Retina (tissue), 1 donor: ENCODE results near the gene MMAB.
A peak's percentile ranks its signal among the peaks of the same experiment; 100 is the strongest.

Experiments
- DNase-seq: peaks from one replicate; pipeline ENCODE4 v3.0.0-alpha.2; 2016

Gene MMAB

DNA sequence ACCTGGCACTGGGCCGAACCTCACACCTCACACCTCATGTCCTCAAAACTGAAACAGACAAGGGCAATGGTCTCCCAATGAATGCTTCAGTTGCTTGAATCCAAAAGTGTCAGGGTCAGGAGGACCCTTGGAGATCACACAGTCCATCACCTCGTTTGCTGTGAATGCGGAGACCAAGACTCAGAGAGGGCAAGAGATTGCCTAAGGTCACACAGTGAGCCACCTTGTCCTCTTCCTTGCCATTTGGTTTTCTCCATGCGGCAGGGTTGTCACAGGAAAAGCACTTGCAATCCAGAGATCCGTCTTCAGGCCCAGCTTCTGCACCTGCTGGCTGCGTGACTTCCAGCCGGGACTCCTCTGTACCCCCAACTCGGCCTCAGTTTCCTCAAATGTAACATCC is 28.3 kb upstream of the MMAB start:
- no peak for DNase-seq

DNA sequence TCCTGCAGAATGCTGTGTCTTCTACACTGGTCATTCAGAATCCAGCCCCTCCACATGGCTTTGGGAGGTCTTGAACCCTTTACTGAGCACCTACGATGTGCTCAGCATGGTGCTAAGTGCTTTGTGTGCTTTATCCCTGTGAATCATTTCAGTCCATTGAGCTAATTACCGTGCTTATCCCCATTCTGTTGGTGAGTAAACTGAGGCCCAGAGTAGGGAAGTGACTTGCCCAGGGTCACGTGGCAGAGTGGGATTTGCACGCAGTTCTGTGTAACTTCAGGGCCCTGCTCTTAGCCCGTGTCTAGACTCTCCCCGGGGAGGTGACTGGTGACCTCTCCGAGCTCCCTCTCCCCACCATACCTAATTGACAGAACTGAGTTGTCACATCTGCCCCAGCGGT is 27.7 kb upstream of the MMAB start:
- DNase-seq, result no peak

DNA sequence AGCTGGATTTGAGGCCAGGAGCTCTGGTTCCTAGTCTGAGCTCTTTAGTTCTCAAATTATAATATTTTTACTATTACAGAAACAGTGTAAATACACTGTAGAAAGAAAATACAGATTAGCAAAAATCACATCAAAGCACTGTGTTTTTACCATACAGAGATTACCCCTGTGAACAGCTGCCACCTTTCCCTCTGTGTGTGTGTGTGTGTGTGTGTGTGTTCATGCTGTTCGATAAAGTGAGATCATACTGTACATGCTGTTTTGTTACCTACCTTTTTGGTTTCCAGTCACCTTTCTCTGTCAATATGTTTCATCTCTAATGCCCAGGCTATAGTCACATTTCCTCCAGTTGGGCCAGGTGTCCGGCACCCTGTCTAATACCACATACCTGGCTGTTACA is 27.2 kb upstream of the MMAB start:
- no peak for DNase-seq

DNA sequence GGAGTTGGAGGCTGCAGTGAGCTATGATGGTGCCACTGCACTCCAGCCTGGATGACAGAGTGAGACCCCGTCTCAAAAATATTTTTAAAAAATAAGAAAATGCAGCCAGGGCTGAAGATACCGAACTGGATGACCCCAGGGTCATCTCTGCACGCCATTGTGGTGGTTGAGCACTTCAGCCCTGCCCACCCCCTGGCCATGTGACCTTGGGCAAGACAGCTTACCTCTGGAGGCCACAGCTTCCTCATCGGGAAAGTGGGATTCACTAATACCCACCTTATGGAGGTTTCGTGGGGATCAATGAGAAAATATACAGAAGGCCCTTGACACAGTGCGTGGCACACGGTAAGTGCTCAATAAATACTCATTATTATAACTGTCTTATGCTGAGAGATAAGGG is 25.8 kb upstream of the MMAB start:
- no peak for DNase-seq

DNA sequence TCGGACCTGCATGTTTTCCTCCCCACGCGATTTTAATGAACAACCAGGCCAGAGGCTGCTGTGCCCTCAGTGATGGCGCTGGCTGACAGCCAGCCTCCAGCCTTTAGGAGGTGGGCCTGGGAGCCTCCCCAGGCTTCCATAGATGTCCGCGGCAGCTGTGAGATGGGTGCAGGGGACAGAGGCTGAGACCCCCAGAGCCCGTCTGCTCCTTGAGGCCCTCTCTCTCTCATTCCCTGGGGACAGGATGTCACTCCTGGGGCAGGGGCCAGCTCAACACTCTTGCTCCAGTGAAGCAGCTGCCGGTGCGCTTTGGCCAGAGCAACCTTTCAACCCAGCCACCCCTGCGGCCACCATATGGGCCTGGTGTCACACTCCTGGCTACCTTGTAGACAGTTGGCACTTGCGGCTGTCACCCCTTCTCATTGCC is 25.1 kb upstream of the MMAB start:
- no peak for DNase-seq

DNA sequence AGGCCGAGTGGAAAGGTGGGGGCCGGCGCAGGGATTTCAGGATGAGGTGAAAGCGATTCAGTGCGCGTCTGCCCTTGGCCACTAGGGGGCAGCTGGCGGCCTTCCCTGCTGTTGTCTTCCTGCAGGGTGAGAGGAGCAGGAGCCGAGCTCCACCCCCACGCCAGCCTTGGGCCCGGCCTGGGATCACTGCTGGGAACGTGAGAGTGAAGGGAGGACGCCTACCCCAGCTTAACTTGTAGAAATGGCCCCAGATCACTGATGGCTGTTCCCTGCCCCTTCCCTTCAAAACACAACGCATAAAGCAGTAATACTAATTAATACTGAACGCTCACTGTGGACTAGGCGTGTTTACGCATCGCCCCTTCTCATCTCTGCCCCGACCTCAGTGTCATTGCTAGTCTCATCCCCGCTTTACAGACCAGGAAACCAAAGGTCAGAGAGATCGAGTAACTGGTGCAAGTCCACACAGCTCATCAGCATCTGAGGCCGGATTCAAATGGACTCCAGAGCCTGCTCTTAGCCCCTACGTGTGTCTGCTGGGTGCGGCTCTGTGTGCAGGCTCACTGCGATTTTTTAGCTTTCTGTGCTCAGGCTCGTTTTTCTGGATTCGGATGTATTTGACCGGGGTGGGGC is 24.6 kb upstream of the MMAB start:
- DNase-seq, result peak; percentile 94

DNA sequence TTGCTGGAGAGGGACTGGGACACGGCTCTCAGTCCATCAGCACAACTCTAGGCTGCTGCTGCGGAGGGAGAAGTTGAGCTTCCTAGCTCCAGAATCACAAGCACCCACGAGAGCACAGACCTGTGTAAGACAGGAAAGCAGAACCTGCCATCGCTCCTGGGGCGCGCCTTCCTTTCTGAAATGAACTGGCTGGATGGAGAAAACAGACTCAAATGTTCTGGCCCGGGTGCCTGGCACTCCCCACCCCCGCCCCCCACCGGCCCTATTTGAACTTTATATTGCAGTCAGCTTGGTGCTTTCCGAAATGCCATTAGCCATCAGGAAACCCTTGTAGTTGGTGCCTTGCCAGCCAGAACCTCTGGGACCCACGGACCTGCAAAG is 24.1 kb upstream of the MMAB start:
- no peak for DNase-seq

DNA sequence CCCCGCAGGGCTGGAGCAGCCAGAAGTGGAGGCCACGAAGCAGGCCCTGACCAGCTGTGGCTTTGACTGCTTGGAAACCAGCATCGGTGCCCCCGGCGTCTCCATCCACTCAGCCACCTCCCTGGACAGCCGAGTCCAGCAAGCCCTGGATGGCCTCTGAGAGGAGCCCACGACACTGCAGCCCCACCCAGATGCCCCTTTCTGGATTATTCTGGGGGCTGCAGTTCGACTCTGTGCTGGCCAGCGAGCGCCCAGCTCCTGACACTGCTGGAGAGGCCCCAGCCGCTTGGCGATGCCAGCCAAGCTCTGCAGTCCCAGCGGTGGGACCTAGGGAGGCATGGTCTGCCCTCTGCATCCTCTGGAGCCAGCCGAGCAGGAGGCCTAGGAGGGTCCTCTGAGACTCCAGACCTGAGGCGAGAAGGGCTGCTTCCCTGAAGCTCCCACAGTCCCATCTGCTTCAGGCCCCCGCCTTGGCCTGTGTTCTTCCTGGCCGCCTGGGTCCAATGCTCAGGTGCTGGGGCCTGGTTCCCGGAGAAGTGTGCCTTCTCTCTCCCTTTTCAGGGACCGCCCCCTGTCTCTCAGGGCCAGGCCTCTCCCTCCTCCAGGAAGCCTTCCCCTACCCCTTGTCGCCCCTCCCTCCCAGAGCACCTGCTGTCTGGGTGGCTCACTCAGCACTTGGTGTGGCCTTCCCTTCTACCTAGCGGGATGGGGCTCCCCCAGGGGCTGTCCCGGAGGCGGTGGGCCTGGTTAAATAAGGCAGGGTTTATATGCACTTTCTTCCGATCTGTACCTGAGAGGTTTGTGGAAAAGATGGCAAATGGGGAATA is 23.3 kb upstream of the MMAB start:
- DNase-seq, result no peak

DNA sequence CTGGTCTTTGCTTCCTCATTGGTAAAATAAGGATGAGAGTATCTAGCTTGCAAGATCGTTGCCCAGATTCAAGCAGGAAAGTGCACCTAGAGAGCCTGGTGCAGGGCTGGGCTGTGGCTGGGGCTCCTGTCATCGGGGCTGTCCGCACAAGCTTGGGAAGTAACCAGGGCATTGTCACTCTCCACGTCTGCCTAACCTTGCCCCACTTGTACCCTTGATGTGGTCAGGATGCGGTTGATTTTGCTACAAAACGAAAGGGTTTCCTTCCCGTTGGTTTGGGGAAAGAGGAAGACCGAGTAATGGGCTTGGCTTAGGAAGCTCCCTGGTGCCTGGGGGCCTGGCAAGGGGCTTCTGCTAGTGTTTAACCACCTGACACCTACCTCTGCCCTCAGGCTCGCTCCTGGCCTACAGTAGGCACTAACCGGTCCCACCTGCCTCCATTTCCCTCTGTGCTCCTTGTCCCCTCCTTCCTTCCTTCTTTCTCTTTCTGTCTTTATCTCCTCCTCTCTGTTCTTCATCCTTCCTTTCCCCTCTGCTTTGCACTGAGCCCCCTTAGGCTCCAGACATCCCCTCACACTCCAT is 22.1 kb upstream of the MMAB start:
- no peak for DNase-seq

DNA sequence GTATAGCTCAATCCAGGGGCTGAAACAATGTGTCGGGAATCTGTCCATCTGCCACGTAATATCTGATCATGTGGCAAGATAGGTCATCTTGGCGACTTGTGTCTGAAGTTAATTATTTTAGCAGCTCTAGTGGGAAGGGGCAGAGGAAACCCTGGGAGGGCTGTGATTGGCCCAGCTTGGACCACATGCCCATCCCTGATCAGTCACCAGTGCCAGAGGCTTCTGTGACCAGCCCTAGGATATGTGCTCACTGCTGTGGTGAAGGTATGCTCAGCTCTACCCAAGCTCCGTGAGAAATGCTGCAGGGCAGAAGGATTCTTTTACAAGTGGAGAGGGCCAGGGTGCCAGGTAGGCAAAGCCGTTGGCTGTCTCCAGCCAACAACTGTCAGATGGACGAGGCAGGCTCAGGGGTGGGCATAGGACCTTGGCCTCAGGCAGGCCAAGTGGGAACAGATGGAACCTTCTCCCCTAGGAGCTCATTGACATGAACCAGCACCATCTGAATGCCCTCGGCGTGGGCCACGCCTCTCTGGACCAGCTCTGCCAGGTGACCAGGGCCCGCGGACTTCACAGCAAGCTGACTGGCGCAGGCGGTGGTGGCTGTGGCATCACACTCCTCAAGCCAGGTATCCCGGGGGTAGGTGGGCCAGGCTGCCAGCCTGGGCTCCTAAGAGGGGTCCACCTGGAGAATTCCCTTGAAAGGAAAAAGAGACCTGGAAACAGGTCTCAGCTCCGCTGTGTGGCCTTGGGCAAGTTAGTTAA is 21.4 kb upstream of the MMAB start:
- DNase-seq, result no peak

DNA sequence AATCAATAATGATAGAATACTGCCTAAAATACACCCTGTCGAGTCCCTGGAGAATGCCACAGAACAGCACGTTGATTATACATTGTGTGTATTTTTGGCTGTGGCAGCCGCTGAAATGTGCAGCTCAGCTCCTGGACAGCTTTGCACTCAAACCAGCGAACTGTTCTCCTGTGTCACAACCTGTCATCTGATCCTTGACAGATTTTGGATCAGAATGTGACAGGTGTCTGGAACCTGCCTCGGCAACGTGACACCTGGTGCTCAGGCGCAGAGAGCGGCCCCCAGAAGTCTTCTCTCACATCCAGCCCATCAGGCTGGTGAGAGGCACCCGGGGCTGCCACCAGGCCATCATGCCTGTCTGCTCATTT is 19.6 kb upstream of the MMAB start:
- no peak for DNase-seq

DNA sequence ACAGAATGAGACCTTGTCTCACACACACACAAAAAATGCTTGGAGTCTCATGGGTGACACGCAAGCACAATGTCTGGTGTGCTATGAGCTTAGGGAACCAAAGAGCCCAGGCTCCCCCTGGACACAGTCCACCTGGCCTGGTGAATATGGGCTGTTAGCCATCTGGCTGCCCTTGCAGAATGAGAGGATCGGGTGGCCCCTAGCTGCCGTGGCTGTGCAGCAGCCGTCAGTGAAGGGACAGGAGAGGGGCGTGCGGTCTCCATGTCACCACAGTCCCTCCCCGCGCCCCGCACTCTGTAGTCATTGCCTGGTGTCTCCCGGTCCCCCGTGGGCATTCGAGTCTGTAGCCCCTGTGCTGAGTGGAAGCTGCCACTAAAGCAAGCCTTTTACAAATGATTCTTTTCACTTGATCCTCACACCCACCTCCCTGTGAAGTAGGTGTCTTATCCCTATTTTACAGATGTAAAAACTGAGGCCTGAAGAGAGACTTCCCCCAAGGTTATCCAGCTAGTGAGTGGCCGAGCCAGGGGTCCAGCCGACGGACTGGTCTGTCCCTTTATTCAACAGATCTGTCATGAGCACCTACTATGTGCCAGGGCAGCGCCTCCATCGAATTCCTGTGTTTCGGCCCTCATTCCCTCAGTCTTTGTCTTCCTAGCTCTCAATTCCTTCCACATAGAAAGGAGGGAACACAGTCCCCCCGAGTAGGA is 19.0 kb upstream of the MMAB start:
- no peak for DNase-seq

DNA sequence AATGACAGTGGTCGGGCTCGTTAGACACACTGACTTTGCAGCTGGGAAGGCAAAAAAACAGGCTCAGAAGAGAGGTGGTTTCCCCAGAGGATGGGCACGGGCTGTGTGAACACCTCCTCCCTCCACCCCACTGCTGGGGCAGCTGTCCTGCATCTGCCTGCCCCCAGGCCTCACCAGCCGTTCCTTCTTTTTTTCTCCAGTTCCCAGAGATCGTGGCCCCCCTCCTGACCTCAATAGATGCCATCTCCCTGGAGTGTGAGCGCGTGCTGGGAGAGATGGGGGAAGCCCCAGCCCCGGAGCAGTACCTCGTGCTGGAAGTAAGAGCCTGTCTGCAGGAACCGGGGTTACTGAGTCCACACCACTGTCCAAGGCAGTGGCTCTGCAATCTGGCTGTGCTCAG is 17.7 kb upstream of the MMAB start:
- DNase-seq, result peak; percentile 37

DNA sequence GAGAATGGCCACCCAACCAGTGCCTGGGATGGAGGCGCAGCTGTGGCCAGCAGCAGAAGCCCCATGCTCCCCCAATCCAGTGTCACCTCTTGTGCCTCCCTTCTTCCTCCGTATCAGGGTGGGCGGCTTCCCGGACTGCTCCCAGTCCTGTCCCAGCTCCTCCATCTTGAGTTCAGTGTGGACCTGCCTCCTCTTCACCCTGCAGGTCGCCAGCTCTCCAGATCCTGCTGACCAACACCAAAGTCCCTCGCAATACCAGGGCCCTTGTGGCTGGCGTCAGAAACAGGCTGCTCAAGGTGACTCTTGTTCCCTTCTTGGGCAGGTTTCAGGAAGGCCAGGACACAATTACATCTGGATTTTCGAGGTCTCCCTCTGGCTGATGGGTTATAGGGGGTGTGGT is 17.3 kb upstream of the MMAB start:
- no peak for DNase-seq

DNA sequence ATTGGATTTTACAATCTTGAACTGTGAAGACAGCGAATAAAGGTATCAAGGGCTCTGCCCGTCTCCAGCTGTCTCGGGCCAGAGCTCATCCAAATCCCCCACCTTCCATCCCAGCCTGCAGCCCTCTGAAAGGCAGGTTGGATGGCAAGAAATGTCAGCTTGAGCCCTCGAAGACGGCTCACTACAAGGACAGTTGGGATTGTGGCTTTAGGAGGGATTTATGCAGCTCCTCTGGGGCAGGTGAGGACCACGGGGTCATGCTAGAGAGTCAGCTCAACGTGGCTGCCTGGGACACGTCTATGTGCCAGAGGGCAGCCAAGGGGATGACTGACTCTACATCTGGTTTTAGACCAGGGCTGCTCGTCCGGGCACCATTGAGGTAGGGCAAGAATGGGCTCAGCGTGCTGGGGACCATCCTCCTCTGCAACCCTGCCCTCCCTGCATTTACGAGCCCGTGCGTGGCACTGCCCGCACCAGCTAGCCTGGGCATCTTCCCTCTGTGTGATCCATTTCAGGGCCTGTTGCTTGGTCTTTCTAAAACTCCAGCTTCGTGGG is 16.5 kb upstream of the MMAB start:
- peak; percentile 29 for DNase-seq

DNA sequence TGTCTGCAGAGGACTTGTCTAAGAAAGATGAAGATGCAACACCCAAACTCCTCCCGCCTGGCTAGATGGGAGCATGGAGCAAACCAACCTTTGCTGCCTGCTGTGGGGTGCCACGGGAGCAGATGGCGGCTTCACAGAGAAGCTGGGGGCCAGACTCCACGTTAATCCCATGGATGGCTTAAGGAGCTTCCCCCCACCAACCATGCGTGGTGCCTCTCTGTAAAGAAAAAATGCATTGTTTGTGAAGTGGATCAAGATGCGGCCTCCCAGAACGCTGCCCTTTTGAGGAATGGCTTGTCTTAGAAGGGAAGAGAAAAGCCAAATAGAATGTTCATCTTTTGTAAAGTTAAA is 15.9 kb upstream of the MMAB start:
- peak; percentile 35 for DNase-seq

DNA sequence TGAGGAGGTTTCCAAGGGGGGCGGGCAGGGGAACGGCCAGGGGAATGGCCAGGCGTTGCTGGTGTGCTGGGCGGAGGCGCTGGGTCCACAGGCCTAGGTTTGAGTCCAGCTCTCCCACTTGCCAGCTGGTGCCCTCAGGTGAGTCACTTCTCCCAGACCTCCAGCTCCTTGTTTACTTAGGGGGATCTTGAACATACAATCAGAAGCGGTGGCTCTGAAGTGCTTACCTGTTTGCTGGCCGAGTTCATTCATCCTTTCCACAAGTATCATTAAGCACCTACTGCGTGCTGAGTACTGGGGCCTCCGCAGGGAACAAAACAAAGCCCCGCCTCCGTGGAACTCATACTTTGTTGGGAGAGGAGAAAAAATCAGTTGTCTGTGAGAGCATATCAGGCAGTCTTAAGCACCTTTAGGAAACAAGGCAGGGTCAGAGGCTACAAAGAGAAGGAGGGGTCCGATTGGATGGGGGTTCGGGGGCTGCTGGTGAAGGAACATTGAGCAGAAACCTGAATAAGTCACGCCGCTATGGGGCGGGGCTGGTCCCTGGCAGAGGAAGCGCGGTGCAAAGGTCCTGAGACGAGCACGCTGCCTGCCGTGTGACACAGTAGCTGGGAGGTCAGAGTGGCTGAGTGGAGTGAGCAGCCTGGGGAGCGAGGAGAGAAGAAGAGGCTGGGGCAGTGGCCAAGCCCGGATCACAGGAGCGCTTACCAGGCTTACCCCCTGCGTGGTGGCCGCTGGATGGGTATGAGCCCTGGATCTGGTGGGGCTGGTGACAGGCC is 15.3 kb upstream of the MMAB start:
- DNase-seq, result no peak

DNA sequence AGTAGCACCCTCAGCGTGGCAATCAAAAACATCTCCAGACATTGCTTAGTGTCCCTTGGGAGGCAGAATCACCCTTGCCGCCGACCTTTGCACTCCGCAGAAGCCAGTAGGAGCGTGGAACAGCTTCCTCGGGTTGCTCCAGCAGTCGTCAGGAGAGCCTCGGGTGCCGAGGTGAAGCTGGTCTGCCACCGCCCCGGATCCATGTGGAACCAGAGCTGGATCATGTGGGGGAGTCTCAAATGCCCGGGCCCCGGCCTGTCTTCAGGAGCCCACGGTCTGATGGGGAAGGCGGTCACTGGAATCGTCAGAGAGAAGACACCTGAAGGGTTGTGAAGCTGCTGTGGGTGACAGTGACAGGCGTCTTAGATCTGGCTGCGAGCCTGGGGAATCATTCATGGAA is 14.6 kb upstream of the MMAB start:
- no peak for DNase-seq

DNA sequence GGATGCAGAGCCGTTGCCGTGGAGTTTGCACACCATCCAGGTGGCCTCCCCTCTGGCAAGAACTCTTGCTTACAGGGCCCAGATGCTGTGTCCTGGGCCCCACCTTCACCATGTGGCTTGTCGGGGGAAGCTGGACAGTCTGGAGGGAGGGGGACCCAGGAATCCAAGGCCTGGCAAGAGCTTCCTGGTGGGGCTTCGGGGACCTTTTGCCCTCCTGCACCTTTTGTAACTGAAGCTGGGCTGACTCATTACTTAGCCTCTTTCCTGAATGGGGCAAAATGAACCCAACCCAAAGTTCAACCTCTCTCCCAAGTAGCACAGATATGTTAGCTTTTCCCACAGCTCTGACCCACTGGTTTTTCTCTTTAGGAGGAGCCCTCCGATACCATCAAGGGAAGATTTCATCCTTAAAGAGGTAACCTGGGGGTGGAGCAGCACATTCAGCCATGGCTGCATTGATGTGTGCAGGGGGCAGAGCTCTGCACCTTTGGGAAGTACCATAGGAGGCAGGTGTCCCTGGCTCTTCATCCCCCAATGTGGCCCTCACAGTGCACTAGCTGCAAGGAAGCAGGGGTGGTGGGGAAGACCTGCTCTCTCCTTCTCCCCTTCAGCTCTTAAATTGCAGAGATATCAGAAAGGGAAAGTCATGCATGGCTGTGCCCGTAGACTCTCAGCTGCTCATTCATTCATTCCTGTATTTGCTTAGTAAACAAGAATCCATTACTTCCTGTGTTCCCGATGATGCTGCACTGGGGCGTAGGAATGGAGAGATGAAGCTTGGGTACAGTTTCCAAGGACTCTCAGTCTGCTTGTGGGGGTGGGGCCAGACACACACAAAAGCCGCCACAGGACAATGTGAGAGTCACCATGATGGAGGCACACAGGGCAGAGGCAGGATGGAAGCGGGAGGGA is 13.3 kb upstream of the MMAB start:
- DNase-seq, result no peak

DNA sequence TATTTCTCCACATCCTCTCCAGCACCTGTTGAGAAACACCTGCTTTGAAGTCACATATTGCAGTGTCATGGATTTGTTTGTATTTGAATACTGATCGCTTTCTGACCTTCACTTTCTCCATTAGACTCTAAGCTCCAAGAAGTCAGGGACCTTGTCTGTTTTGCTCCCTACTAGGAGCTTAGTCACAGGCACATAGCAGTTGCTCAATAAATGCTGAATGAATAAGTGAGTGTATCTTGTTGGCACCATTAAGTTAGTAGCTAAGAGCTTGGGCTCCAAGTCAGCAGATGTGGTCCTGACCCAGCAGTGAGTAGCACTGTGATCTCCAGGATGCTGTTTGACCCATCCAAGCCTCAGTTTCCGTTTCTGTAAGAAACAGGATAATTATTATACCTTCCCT is 10.4 kb upstream of the MMAB start:
- DNase-seq, result no peak

DNA sequence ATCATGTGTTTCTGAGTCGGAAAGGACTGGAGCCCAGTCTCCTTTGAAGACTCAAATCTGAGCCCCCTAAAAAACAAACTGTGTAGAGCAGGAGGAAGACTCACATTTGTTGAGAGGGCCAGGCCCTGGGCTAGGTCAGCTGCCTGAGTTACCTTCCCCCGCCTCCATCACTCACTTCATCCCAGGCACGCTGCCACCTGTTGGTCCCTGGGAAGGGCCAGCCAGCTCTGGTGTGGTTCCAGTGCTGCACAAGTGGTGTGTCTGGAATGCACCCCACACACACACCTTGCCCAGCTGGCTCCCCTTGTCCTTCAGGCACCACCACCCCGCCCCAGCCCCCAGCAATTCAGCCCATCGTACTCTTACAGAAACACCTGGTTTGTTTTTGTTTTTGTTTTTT is 9.3 kb upstream of the MMAB start:
- no peak for DNase-seq
